ENCODE results near the gene CRYBG1. TPM values are rescaled to one million over a fixed set of nuclear protein-coding genes. Genes with fewer than 3 reads are reported as not detected.

The CRYBG1 gene
- total RNA-seq, 1 experiment from 2014 or later: 10.7 TPM

DNA sequence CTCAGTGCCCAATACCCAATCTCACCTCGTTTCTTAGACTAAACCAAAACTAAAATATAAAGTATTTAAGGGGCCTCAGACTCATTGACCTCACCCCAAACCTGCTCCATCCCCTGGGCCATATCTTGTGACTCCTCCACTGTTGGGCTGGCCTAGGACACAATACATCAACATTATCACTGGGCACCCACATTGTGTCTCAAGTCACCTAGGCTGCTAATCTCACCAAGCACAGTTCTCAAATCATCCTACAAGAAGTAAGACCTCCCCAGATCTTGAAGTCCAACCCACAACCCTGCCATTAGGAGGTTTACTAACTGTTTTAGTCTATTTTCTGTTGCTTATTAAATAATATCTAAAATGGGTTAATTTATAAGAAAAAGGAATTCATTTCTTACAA lies 96.2 kb downstream of the CRYBG1 start:
- BruUV-seq (replicated peaks): no TSS peak
- Histone ChIP-seq H3K36me3 (ENCODE audit: control insufficient read depth in 1 of 2, insufficient read depth in 2 of 2, low read length in 2 of 2) (no peaks in the 10 kb centered on the region), H2AFZ (ENCODE audit: low read depth, low read length, poor library complexity, severe bottlenecking) (no peak overlapping the region), H3K9me3 (ENCODE audit: control insufficient read depth in 1 of 2, insufficient read depth in 1 of 2, low read depth in 1 of 2, low read length in 2 of 2) (no peaks in the 10 kb centered on the region), H3K27me3 (ENCODE audit: insufficient read depth, low read length) (no peaks in the 10 kb centered on the region), H3K4me2 (ENCODE audit: low read length) (no peak overlapping the region), H3K9ac (ENCODE audit: low read length) (no peak overlapping the region), H4K20me1 (ENCODE audit: insufficient read depth) (no peaks in the 10 kb centered on the region), H3K9me2 (ENCODE audit: insufficient read depth) (no peaks in the 10 kb centered on the region), H3K4me3 (replicated peaks in 1 of 2; ENCODE audit: low read depth in 1 of 2, low read length in 2 of 2) (no peak overlapping the region), H3K79me2 (ENCODE audit: insufficient read depth, low read length) (no peaks in the 10 kb centered on the region), H3K27ac (ENCODE audit: low read depth, low read length) (no peak overlapping the region), H3K4me1 (ENCODE audit: control insufficient read depth in 1 of 2, insufficient read depth in 2 of 2, low read length in 2 of 2) (no peaks in the 10 kb centered on the region)
- RAD21 ChIA-PET (ENCODE audit: low non-redundant PET in 1 of 2, low total read pairs in 2 of 2, uncharacterized antibody in 2 of 2, unreplicated experiment in 2 of 2): no interaction called here
- no peak for DNase-seq (ENCODE audit: low read depth, low spot score)
- POLR2A ChIA-PET: no interaction called here
- no peak for ATAC-seq
- intact Hi-C loops (cut with micrococcal nuclease): no loop called here
- no peak for TF ChIP-seq JUND (IDR thresholded peaks at IDR 0.05)
- no peak for TF ChIP-seq YY1 (IDR thresholded peaks at IDR 0.05; ENCODE audit: extremely low read depth, insufficient replicate concordance, low read depth, low read length)
- no peak for TF ChIP-seq SP1 (IDR thresholded peaks at IDR 0.05; ENCODE audit: low read depth)
- no peak for TF ChIP-seq POLR2A (IDR thresholded peaks at IDR 0.05; ENCODE audit: borderline replicate concordance, extremely low read depth, insufficient read depth, insufficient read length)
- TF ChIP-seq SIN3A (IDR thresholded peaks at IDR 0.05; ENCODE audit: low read depth): no peak
- no peak for TF ChIP-seq CEBPB (IDR thresholded peaks at IDR 0.05; ENCODE audit: low read depth)
- no peak for TF ChIP-seq ATF3 (IDR thresholded peaks at IDR 0.05)
- TF ChIP-seq EZH2 (IDR thresholded peaks at IDR 0.05): no peak
- TF ChIP-seq EZH2phosphoT487 (IDR thresholded peaks at IDR 0.05; ENCODE audit: borderline replicate concordance): no peak
- TF ChIP-seq REST (IDR thresholded peaks at IDR 0.05; ENCODE audit: low read depth): no peak
- TF ChIP-seq POLR2AphosphoS5 (IDR thresholded peaks at IDR 0.05; ENCODE audit: low read depth, low read length): no peak
- TF ChIP-seq ZBTB33 (IDR thresholded peaks at IDR 0.05; ENCODE audit: extremely low read depth, insufficient replicate concordance, low read length): no peak
- TF ChIP-seq, protein P1, sequence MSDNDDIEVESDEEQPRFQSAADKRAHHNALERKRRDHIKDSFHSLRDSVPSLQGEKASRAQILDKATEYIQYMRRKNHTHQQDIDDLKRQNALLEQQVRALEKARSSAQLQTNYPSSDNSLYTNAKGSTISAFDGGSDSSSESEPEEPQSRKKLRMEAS (IDR thresholded peaks at IDR 0.05): no peak
- CTCF ChIA-PET: no interaction called here

Measured in HCT116 (cell line).